Activated CD4-positive, alpha-beta T cell treated with anti-CD3 and anti-CD28 coated beads, Interleukin-2, amount 50 U/mL, for 1 hour (primary cell): ENCODE results near the gene APOC4.
"Not testable (repeated sequence)": the region's sequence is repeated elsewhere in the genome, so short reads cannot be mapped to it uniquely, and the experiment has no call there.

ENCODE experiments used
- DNase-seq: peaks from one replicate; pipeline ENCODE4 v3.0.0-alpha.2; 2020

APOC4 gene

DNA sequence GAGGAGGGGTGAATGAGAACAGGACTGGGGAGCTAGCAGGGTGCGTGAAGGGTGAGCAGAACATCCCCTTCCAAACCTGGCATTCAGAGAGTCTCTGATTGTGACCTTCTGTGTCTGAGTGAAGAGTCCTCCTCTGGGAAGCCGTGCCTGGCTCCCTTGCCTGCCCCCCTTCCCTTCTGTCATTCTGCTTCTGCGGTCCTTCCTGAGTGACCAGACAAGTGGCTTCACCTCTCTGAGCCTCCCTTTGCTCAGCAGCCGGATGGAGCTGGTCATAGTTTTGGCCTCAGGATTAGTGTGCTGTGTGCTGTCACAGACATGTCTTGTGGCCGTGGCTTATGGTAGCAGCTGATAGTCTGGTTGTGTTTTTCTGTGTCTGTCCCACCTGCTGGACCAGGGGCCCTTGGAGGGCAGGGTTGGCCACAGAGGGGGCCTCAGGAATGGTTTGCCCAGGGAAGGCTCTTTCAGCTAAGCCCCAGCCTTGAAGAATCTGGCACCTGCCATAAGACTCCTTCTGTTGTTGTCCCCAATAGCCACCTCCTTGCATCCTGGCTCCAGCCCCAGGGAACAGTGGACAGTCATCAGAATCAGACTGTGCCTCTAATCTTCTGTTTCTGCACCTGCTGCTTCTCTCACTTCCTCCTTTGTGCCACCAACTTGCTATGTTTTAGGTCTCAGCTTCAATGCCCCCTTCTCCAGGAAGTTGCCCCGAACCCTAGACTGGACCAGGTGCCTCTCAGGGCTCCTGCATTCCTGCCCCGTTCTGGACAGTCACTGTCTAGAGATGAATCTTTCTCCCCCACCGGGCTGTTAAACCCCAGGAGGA lies 19.1 kb downstream of the APOC4 start:
- DNase-seq = no peak

DNA sequence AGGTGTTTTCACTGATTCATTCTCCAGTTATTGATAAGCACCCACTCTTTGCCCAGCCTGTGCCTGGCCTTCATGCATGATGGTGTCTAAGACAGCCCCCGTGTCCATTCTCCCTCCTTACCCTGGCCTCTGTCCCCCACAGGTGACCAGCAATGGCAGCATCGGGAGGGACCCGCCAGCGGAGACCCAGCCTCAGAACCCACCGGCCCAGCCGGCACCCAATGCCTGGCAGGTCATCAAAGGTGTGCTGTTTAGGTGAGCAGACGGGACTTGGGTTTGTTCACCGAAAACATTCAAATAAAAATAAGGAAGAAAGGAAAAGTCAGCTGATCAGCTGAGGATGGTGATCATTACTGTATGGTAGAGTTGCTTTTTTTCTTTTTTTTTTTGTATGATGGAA lies 19.8 kb downstream of the APOC4 start:
- no peak for DNase-seq

DNA sequence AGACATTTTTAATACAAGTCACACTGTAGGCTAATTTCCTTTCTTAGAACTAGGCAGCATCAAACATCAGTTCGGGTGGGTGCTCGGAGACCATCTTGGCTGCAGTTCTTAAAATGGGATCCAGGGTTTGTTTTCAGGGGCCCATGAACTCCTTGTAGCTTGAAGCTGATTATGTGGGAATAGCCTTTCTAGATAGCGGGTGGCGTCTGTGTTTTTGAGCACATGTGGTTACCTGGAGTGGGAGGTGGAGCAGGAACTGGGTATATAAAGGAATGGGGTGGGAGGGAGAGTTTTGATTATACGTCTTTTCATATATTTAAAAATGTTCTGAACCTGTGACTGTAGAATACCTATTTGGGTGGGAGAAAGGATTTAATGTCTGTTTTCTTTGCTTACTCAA lies 26.1 kb downstream of the APOC4 start:
- no peak for DNase-seq

DNA sequence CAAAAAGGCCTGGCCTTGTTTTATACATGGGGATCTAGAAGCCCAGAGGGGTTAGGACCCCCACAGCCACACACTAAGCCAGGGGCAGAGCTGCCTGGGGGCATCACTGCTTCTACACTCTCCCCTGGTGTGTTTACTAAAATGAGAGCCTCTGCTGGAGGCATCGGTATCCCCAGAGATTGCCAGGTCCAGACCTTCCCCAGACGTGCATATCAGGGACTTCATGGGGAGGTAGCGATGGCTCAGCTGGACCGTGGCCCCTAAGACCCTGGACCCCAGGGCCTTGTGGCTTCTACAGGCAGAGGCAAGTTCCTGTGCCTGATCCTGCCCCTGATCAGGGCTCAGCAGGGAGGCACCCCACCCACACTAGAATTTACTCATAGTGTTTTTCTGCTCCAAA lies 26.6 kb downstream of the APOC4 start:
- DNase-seq = no peak

DNA sequence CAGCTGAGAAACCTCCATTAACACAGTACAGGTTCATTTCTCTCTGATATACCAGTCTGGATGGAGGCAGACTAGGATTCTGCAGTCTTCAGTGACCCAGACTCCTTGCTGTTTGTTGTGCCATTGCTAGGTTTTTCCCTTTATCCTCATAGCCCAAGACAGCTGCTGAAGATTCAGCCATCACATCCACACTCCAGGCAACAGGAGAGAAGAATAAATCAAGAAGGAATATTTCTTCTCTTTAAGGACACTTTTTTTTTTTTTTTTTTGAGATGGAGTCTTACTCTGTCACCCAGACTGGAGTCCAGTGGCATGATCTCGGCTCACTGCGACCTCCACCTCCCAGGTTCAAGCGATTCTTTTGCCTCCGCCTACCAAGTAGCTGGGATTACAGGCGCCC lies 27.4 kb downstream of the APOC4 start:
- DNase-seq = no peak

DNA sequence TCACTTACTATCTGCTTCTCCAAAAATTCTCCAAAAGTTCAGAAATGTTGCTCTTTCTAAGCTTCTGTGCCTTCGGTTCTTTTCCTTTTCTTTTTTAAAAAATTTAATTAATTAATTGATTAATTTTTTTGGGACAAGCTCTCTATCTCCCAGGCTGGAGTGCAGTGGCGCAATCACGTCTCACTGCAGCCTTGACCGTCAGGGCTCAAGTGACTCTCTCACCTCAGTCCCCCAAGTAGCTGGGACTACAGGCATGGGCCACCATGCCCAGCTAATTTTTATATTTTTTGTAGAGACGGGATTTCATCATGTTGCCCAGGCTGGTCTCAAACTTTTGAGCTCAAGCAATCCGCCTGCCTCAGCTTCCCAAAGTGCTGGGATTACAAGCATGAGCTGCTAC lies 29.4 kb downstream of the APOC4 start:
- DNase-seq = not testable (repeated sequence)

DNA sequence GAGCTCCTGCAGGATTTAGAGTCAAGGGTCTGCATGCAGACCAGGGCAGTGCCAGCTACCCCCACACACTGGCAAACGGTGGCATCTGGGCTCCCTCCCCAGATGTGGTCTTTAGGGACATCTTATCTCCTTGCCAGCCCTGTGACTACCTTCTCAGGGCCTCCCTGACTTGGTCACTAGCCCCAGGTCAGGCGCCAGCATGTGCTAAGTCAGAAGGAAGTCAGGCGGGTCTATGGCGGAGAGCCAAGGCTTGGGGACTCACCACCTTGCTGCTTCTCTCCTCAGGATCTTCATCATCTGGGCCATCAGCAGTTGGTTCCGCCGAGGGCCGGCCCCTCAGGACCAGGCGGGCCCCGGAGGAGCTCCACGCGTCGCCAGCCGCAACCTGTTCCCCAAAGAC lies 30.8 kb downstream of the APOC4 start:
- no peak for DNase-seq

DNA sequence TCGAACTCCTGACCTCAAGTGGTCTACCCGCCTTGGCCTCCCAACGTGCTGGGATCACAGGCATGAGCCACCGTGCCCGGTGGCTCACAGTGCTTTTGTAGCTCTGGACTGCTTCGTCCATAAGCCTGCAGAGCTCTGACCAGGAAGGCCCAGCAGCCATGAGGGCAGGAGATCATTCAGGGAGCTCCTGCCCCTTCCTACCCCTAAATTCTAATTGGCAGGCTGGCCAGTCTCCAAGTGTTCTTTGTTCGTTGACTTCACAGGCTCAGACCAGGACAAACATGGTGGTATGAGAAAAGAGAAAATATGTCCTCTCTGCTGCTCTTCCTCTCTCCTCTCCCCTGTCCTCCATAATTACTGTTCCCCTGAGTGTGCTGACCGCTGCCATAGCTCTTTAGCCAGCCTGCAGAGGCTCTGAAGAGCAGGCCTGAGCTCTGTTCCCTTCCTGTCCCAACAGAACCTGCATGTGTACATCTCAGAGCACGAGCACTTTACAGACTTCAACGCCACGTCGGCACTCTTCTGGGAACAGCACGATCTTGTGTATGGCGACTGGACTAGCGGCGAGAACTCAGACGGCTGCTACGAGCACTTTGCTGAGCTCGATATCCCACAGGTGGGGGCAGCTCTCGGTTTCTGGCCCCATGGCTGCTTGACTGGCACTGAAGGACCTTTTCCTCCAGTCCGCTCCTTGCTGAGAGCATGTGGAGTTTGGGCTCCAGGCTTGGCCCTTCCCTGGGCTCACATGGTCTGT lies 32.1 kb downstream of the APOC4 start:
- no peak for DNase-seq

DNA sequence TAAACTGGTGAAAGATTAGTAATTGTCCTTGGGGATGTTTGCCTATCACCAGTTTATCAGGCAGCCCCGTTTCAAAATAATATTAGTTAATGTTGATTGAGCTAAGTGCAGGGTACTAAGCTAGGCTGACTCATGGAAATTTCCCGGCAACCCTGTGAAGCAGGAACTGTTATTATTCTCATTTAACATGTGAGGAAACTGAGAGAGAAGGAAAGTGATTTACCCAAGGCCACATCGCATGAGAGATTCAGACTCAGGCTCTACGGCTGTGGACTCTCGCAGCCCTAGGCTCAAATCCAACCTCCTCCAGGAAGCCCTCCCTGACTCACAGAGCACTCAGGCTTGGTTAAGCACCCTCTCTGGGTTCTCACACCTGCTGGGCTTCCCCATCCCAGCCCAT lies 32.8 kb downstream of the APOC4 start:
- no peak for DNase-seq

DNA sequence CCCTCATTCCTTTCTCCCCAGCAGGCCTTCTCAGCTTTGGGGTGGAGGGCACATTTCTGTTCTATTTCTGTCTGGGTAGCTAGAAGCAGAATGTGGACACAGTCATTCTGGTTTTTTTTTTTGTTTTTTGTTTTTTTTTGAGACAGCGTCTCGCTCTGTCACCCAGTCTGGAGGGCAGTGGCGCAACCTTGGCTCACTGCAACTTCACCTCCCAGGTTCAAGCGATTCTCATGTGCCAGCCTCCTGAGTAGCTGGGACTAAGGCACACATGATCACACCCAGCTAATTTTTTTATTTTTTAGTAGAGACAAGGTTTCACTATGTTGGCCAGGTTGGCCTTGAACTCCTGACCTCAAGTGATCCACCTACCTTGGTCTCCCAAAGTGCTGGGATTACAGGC lies 33.4 kb downstream of the APOC4 start:
- no peak for DNase-seq

DNA sequence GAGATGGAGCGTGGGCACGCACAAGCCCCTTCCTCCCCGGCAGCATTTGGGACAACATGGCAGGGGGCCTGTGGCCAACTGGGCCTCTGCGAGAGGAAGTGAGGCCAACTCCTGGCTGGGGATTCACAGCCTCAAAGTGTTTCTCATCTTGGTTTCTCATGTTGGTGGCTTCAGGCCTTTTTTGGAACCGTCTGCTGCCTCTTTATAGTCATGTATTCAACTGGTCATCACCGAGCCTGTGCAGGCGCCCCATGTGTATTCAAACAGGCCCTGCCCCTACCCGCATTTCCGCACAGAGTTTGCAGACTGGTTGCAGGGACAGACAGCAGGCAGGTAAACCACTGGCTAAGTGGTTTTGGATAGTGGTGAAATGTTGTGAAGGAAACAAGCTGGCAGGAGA lies 42.0 kb downstream of the APOC4 start:
- no peak for DNase-seq

DNA sequence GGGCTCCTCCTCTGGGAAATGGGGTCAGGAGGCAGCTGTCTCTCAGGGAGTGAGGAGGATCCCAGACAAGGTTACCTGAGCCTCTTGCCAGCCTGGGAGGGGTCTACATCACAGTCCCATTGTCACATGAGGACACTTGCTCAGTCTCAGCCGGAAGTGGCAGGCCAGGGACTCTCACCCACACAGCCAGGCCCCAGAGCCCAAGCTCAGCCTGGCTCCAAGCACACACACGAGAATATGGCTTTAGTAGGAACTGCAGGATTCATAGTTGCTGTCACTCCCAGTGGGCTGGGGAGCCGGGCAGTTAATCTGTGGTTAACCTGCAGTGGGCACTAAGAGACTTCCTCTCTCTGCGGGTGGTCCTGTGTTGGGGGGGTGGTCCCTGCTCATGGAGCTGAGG lies 43.4 kb downstream of the APOC4 start:
- DNase-seq = no peak

DNA sequence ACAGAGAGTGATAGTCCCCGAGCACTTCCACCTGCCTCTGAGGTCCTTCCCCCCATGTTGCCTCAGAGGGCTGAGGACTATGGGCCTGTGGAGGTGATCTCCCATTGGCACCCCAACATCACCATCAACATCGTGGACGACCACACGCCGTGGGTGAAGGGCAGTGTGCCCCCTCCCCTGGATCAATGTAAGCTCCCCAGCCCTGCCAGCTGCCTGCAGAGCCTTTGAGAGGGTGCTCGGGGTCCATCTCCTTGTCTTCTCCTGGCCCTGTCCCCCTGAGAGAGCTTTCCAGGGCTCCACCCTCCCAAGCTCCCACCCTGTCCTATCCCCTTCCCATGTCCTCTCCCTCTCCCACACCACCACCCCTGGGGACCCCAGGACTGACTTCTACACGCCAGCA lies 44.4 kb downstream of the APOC4 start:
- no peak for DNase-seq

DNA sequence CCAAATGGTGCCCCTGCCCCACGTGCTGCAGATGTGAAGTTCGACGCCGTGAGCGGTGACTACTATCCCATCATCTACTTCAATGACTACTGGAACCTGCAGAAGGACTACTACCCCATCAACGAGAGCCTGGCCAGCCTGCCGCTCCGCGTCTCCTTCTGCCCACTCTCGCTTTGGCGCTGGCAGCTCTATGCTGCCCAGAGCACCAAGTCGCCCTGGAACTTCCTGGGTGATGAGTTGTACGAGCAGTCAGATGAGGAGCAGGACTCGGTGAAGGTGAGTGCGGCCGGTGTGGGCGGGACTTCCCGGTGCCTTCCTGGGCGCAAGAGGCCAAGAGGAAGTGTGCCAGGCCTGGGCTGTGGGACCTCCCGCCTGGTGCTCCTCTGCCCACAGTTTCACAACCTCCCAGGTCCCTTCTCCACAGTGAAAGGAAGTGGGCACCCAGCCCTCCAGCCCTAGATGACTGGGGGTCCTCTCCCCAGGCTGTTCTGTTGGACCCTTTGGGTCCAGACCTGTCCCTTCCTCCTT lies 45.2 kb downstream of the APOC4 start:
- no peak for DNase-seq

DNA sequence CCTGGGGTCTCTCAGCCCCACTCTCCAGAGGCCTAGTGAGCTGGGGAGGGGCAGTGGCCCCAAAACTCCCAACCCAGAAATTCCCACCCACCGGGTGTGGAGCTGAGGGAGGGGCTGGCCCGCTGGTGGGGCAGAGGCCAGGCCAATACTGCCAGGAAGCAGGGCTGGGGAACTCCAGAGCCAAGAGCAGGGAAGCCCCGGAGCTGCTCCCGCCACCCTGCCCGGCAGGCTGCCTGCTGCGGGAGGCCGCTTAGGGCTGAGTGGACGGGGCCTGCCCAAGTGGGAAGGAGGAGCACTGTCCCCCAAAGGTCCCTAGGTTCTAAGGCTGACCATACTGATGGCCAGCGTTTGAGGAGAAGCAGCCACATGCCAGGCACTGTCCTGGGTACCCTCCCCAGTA lies 46.2 kb downstream of the APOC4 start:
- no peak for DNase-seq

DNA sequence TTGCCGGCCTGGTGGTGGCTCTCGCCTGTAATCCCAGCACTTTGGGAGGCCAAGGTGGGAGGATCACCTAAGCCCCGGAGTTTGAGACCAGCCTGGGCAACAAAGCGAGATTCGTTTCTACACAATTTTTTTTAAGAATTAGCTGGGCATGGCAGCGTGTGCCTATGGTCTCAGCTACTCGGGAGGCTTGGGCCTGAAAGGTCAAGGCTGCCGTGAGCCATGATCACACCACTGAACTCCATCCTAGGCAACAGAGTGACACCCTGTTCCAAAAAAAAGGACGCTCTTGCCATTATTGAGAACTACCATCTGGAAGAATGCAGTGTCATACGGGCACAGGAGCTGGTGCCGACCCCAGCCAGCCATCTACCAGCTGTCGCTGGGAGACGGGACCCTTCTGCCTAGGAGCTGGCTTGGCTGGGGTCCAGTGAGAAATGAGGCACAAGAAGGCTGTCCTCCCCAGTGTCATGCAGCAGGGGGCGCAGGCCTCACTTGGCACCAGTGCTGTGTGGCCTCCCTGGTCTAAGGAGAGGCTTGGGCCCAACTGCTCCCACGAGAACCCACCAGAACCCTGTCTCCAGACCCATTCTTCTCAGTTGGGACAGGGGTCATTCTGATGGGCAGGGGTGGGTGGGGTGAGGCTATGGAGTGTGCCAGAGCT lies 47.0 kb downstream of the APOC4 start:
- peak; percentile 70 for DNase-seq

DNA sequence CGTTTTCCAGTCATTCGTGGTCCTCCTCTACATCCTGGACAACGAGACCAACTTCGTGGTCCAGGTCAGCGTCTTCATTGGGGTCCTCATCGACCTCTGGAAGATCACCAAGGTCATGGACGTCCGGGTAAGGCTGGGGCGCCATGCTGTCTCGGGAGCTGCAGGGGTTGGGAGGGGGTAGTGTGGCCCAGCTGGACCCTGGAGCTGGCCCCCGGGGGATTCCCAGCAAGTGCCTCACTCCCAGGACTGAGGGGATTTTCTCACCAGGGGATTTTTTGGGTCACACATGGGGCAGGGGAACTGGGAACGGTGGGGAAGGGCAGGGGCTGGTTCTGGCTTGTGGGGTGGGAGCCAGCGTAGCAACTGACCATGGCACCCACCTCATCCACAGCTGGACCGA lies 48.4 kb downstream of the APOC4 start:
- DNase-seq = no peak

DNA sequence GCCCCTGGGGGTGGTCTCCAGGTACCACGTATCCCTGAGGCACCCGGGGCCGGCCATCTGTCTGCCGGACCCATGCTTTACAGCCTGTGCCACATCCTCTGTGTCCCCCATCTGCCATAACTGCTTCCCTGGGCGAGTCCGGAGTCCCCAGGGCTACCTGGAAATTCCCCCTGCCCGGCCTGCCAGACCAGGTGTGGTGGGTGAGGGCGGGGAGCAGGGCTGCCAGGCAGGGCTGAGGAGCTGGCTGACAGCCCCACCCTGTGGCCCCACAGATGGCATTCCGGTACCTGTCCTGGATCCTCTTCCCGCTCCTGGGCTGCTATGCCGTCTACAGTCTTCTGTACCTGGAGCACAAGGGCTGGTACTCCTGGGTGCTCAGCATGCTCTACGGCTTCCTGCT lies 48.9 kb downstream of the APOC4 start:
- no peak for DNase-seq

DNA sequence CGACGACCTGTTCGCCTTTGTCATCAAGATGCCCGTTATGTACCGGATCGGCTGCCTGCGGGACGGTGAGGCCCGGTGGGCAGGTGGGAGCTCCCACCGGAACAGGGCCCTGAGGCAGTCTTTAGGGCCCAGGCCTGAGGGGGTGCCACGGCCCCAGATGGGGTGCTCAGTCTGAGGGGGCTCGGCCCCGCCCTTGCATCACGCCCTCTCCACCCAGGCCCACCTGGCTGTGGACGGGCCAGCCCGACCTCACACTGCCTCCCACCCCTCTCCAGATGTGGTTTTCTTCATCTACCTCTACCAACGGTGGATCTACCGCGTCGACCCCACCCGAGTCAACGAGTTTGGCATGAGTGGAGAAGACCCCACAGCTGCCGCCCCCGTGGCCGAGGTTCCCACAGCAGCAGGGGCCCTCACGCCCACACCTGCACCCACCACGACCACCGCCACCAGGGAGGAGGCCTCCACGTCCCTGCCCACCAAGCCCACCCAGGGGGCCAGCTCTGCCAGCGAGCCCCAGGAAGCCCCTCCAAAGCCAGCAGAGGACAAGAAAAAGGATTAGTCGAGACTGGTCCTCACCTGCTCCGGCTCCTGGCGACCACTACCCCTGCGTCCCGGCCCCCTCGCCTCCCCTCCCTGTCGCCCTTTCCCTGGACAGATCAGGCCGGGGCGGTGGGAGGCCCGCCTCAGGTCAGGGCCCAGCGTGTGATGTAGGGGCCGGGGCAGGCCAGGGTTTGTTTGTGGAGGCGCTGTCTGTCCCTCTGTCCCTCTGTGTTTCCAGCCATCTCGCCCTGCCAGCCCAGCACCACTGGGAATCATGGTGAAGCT lies 50.5 kb downstream of the APOC4 start:
- no peak for DNase-seq

DNA sequence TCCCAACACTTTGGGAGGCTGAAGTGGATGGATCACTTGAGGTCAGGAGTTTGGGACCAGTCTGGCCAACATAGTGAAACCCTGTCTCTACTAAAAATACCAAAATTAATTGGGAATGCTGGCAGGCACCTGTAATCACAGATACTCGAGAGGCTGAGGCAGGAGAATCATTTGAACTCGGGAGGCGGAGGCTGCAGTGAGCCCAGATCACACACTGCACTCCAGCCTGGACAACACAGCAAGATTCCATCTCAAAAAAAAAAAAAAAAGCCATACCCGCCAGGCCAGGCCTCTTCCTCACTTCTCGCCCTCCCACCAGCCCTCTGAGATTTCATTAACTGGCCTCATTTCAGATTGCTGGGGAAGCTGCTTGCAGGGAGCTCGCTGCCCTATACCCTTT lies 51.5 kb downstream of the APOC4 start:
- DNase-seq = no peak

DNA sequence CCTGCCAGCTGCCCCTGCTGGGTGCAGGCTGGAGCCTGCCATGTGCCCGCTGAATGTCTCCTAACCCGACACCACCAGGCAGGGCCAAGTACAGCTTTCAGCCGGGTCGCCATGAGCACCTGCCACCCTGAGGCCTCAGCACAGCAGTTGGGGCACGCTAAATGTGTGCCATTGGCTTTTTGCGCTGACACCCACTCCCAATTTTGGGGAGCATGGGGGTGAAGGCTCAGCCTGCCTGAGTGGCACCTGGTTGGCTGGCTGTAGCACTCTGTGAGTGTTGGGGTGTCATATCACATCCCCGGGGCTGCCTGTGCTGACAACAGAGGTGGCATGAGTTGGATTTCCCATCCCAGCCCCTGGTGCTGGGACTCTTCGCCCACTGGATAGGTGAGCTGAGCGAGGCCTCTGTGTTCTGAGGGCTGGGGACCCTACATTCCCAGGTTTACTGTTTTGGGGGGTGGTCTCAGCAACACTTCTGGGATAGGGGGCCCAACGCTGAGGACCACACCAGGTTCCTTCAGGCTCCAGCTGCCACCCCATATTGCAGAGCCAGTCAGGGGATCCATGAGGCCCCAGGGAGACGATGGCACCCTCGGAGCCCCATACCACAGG lies 52.0 kb downstream of the APOC4 start:
- no peak for DNase-seq
